PFSK-1 (cell line): Measurements from ENCODE around the gene ADAMTS15.

Experiments
- FOXP2 ChIP-seq: optimal IDR thresholded peaks from 2 replicates; pipeline ENCODE3; 2011; ENCODE audit warnings: borderline replicate concordance, control low read depth, inconsistent platforms; ENCODE audit not compliant: insufficient read depth; ENCODE audit errors: extremely low read length, extremely low read depth
- POLR2AphosphoS5 ChIP-seq: IDR thresholded peaks from 2 replicates; pipeline ENCODE4 v1.6.1; 2012; ENCODE audit warnings: low read depth, mild to moderate bottlenecking, control low read depth, low read length, moderate library complexity
- REST ChIP-seq, 2 experiments: IDR thresholded peaks; 2 replicates each; pipeline versions ENCODE4 v1.6.1 to v1.8.0; 2011 to 2012; ENCODE audit warnings: low read depth in 2 of 2, low read length in 2 of 2, control low read depth in 1 of 2, inconsistent platforms in 1 of 2, mild to moderate bottlenecking in 1 of 2, moderate library complexity in 1 of 2; ENCODE audit not compliant: insufficient read depth in 1 of 2
- SIN3A ChIP-seq: IDR thresholded peaks from 2 replicates; pipeline ENCODE4 v1.6.1; 2012; ENCODE audit warnings: mild to moderate bottlenecking, low read length, moderate library complexity, borderline replicate concordance; ENCODE audit not compliant: insufficient read depth
- TAF1 ChIP-seq: IDR thresholded peaks from 2 replicates; pipeline ENCODE4 v1.6.1; 2012; ENCODE audit warnings: low read length, control low read depth, borderline replicate concordance; ENCODE audit not compliant: insufficient read depth

ADAMTS15 gene

GRCh38 chr11:130480186-130480585 lies 31.7 kb downstream of the ADAMTS15 start:
- no peak for TF ChIP-seq TAF1
- TF ChIP-seq REST (IDR thresholded peaks at IDR 0.05; ENCODE audit: insufficient read depth in 1 of 2, low read depth in 2 of 2, low read length in 2 of 2) = no peak
- no peak for TF ChIP-seq POLR2AphosphoS5
- TF ChIP-seq FOXP2 = no peak
- no peak for TF ChIP-seq SIN3A

- TF ChIP-seq FOXP2 (no peak), TAF1 (no peak), SIN3A (no peak), POLR2AphosphoS5 (no peak), REST (IDR thresholded peaks at IDR 0.05; ENCODE audit: insufficient read depth in 1 of 2, low read depth in 2 of 2, low read length in 2 of 2) (no peak)
Observed at GRCh38 chr11:130480711-130481140, 32.3 kb downstream of the ADAMTS15 start.

- TF ChIP-seq FOXP2 (no peak), POLR2AphosphoS5 (no peak), SIN3A (no peak), REST (IDR thresholded peaks at IDR 0.05; ENCODE audit: insufficient read depth in 1 of 2, low read depth in 2 of 2, low read length in 2 of 2) (no peak), TAF1 (no peak)
Observed at GRCh38 chr11:130483124-130483523, 34.7 kb downstream of the ADAMTS15 start.

- TF ChIP-seq POLR2AphosphoS5 = no peak
- TF ChIP-seq FOXP2 = no peak
- no peak for TF ChIP-seq TAF1
- TF ChIP-seq SIN3A = no peak
- no peak for TF ChIP-seq REST (IDR thresholded peaks at IDR 0.05; ENCODE audit: insufficient read depth in 1 of 2, low read depth in 2 of 2, low read length in 2 of 2)
Observed at GRCh38 chr11:130485983-130486382, 37.5 kb downstream of the ADAMTS15 start.

- no peak for TF ChIP-seq TAF1
- no peak for TF ChIP-seq POLR2AphosphoS5
- no peak for TF ChIP-seq FOXP2
- TF ChIP-seq SIN3A = no peak
- TF ChIP-seq REST (IDR thresholded peaks at IDR 0.05; ENCODE audit: insufficient read depth in 1 of 2, low read depth in 2 of 2, low read length in 2 of 2) = no peak
Observed at GRCh38 chr11:130486391-130486836, 38.0 kb downstream of the ADAMTS15 start.
